Muscle of arm (tissue), 12 donors: ENCODE results near the gene SPATA20. TPM values are rescaled to one million over a fixed set of nuclear protein-coding genes. Genes with fewer than 3 reads are reported as not detected.

Experiments used
- DNase-seq: peaks from one replicate; pipeline ENCODE4 v3.0.0-alpha.2; 2013
- polyA plus RNA-seq, 12 donors: library from polyadenylated mRNA; unstranded; fragments of 120-200 nt; gene quantifications; one replicate each; pipeline ENCODE4 v1.2.1, GENCODE V29; 2013; ENCODE audit not compliant: insufficient read length in 12 of 12

The SPATA20 gene
- polyA plus RNA-seq, 12 donors: 16.4 to 43.9 (median 26.2) TPM; not detected in 1

- no peak for DNase-seq
These were observed 28.5 kb upstream of the SPATA20 start for GRCh38 chr17:50518384-50519023.

GRCh38 chr17:50519141-50519834 lies 27.7 kb upstream of the SPATA20 start:
- DNase-seq: no peak

- DNase-seq: no peak
These were observed 26.5 kb upstream of the SPATA20 start for GRCh38 chr17:50520483-50520882.

GRCh38 chr17:50521514-50521913 lies 25.5 kb upstream of the SPATA20 start:
- no peak for DNase-seq

GRCh38 chr17:50522766-50523165 lies 24.2 kb upstream of the SPATA20 start:
- no peak for DNase-seq

GRCh38 chr17:50523208-50523607 lies 23.8 kb upstream of the SPATA20 start:
- no peak for DNase-seq

- DNase-seq: no peak
These were observed 22.1 kb upstream of the SPATA20 start for GRCh38 chr17:50524838-50525237.

- DNase-seq: no peak
These were observed 19.7 kb upstream of the SPATA20 start for GRCh38 chr17:50527155-50527762.

- no peak for DNase-seq
These were observed 19.0 kb upstream of the SPATA20 start for GRCh38 chr17:50527949-50528474.

- no peak for DNase-seq
These were observed 17.1 kb upstream of the SPATA20 start for GRCh38 chr17:50529849-50530248.

- DNase-seq: no peak
These were observed 15.4 kb upstream of the SPATA20 start for GRCh38 chr17:50531428-50532025.

- DNase-seq: no peak
These were observed 14.4 kb upstream of the SPATA20 start, which contains the start of gene EPN3 for GRCh38 chr17:50532452-50533024. EPN3 (plus strand) TSS chr17:50532735; CDS start chr17:50536557, 3,822 bp downstream.

GRCh38 chr17:50533185-50533584 lies 13.8 kb upstream of the SPATA20 start:
- DNase-seq: no peak

- no peak for DNase-seq
These were observed 13.2 kb upstream of the SPATA20 start for GRCh38 chr17:50533720-50534148.

- DNase-seq: no peak
These were observed 12.6 kb upstream of the SPATA20 start for GRCh38 chr17:50534222-50534978.

- DNase-seq: no peak
These were observed 12.0 kb upstream of the SPATA20 start for GRCh38 chr17:50534979-50535326.

GRCh38 chr17:50535407-50535806 lies 11.6 kb upstream of the SPATA20 start:
- no peak for DNase-seq

- DNase-seq: no peak
These were observed 10.0 kb upstream of the SPATA20 start for GRCh38 chr17:50536683-50537646.

GRCh38 chr17:50537721-50538548 lies 9.0 kb upstream of the SPATA20 start:
- DNase-seq: no peak
